ENCODE results near the gene MITF.

The MITF gene

GRCh38 chr3:69842351-69842750 is 103.1 kb downstream of the MITF start:
- DNase-seq = no peak

DNA sequence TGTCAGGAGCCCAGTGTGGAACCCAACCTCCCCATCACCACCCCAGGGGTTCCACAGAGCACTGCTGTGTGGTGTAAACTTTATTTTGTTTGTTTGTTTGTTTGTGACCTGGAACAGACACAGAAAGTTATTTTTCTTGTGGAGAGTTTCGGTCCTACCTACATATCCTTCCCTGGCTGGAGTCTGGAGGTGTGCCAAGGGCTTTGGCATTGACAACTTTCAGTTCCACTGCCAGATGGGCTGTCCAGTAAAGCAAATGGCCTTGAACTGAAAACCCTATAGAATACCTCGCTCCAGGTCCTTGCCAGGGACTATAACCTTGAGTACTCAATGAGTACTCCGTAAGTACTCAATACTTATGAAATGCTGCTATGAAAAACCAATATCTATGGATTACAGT is 103.5 kb downstream of the MITF start:
- DNase-seq = no peak

DNA sequence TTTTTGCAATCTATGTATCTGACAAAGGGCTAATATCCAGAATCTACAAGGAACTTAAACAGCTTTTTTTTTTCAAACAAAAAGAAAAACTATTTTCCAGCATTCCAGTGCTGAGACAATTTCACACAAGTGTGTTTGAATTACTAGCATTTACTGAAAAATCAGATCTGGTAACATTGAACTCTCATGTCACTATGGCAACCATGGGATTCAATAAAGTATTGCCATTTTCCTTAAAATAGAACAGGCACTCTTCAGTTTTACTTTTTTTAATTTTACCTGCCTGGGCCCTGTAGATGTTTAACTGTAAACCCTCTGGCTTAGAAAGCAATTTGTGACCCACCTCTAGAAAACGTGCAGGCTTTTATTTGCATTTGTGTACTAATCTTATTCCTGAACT is 105.4 kb downstream of the MITF start:
- no peak for DNase-seq

- no peak for DNase-seq
These were observed 108.0 kb downstream of the MITF start for GRCh38 chr3:69847303-69847702.

DNA sequence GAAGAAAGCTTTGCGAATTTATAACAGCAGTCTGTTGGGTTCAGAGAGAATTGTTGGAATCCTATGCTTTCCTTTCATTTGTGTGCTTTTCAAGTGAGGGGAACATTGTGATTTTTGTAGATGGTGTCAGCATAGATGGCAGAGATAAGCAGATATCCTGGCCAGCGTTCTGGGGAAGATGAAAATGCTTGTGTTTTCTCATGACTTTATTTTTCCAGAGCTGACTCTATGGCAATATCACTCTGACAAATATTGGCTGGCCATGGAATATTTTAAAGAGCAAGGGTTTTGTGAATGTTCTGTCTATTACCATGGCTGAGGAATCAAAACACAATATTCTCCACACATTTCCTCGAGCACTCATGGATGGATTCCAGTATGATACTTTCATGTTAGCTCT is 108.8 kb downstream of the MITF start:
- DNase-seq = no peak

- no peak for DNase-seq
These were observed 111.6 kb downstream of the MITF start for GRCh38 chr3:69850849-69851248.

- no peak for DNase-seq
These were observed 113.8 kb downstream of the MITF start for GRCh38 chr3:69853027-69853426.

- no peak for DNase-seq
These were observed 116.3 kb downstream of the MITF start for GRCh38 chr3:69855436-69856162.

DNA sequence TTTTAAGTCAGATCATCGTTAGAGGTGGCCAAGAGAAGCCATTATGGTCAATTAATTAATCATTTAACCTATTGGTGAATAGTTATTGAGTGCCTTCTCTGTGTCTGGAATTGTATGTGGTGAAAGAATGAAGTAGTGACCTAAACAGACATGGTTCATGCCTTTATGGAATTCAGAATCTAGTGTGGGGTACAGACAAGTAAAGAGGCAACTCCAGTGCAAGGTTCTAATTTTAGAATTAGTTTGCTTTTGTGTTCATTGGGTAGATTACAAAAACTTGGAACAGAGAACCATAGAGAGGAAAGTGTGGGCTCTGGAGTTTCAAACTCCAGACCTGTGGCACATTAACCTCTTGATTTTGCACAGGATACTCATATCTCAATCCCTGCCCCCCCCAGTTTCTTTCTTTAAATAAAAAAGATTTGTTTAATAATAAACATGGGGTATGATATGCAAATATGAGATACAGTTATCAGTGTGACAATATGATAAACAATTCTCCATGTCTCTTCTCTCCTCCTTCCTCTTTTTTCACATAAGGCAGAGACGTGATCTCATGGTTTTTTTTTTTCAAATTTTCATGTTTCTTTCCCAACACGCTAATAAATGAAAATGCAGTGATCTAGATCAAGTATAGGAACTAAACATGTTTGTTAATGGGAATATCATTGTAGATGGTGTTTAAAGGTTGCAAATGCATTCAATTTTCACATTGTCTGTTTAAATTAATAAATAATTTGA is 117.9 kb downstream of the MITF start:
- DNase-seq = no peak

DNA sequence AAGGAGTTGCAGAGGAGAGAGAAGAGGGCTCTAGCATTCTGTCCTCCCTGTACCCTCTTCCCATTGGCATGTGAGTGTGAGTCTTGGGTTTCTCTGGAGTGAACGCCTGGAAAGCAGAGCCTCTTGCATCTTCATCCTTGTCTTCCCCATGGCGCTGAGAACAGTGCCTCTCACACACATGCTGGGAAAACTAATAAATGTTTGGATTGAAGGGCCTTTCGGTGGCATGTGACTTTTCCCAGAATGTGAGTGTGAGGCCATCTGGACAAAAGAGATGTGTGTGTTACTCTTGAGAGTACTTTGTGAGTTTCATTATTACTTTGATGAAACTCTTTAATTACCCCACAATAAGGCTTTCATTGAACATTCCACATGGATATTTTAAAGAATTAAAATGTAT is 122.3 kb downstream of the MITF start:
- DNase-seq = no peak

GRCh38 chr3:69864141-69864540 is 124.9 kb downstream of the MITF start:
- no peak for DNase-seq

GRCh38 chr3:69864766-69865165 is 125.5 kb downstream of the MITF start:
- no peak for DNase-seq

GRCh38 chr3:69865925-69866679 is 126.8 kb downstream of the MITF start:
- no peak for DNase-seq

GRCh38 chr3:69866988-69867720 is 127.9 kb downstream of the MITF start:
- no peak for DNase-seq

GRCh38 chr3:69867941-69868505 is 128.8 kb downstream of the MITF start:
- no peak for DNase-seq

DNA sequence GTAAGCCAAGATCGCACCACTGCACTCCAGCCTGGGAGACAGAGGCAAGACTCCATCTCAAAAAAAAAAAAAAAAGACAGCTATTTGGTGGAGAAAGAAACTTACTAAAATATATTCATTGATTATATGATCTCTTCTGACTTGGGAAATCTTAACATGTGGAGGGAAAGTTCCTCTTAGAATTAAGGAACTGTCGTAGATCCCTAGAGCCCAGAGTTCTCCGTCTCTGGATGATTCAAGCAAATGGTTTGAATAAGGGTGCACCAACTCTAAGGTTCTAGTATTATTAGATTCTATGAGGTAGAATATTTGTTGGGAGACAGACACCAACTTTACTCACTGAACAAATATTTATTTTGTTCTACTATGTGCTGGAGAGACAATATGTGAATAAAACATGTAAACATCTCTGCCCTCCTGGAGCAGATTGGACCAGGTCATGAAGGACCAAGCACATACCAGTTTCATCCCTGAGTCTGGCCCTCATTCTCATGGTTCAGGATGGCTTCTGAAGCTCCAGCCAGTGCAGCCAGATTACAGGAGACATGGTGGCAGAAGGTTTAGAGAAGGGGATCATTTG is 129.7 kb downstream of the MITF start:
- DNase-seq = no peak

GRCh38 chr3:69869643-69870042 is 130.4 kb downstream of the MITF start:
- DNase-seq = no peak

- DNase-seq = no peak
These were observed 132.0 kb downstream of the MITF start for GRCh38 chr3:69871251-69871650.

GRCh38 chr3:69871868-69872267 is 132.6 kb downstream of the MITF start:
- DNase-seq = no peak

GRCh38 chr3:69872783-69873378 is 133.6 kb downstream of the MITF start:
- no peak for DNase-seq

GRCh38 chr3:69876073-69876472 is 136.8 kb downstream of the MITF start:
- DNase-seq = no peak

DNA sequence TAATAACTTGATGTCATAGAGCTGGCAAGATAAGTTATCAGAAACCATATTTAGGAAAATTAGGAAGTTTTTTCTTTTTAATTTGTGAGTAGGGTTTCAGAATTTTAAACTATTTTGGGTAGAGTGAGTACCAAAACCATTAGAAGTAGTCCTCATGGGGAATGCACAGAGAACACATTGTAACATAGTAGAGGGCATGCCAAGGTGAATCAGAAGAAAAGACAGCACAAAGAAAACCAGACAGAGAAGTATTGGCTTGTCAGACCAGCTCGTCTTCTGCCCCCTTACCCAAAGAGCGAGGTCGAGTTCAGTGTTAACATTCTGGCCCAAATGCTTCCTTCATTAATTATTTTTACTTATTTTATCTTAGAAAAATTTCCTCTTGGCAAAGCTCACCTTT is 139.0 kb downstream of the MITF start:
- no peak for DNase-seq
